Tibial nerve (tissue), 4 donors: ENCODE results near the gene SPNS3. TPM values are rescaled to one million over a fixed set of nuclear protein-coding genes. Genes with fewer than 3 reads are reported as not detected.

Experiments used
- DNase-seq, 2 donors: peaks; one replicate each; pipeline ENCODE4 v3.0.0-alpha.2; 2019; ENCODE audit warnings: low spot score in 2 of 2
- H3K27ac ChIP-seq, 4 donors: fragments of 200-600 bp; sonication (generic) in 3 of 4; one replicate each; pipeline ENCODE4 v1.5.1; 2017 to 2019; ENCODE audit warnings: mild to moderate bottlenecking in 1 of 4
- H3K27me3 ChIP-seq, 2 donors: fragments of 200-600 bp; sonication (generic) in 1 of 2; one replicate each; pipeline versions ENCODE4 v1.5.1 to v1.6.0; 2017 to 2019
- H3K36me3 ChIP-seq, 3 donors: fragments of 200-600 bp; sonication (generic); one replicate each; pipeline ENCODE4 v1.5.1; 2018 to 2019
- H3K4me1 ChIP-seq, 4 donors: fragments of 200-600 bp; sonication (generic) in 3 of 4; one replicate each; pipeline ENCODE4 v1.5.1; 2017 to 2019
- H3K4me3 ChIP-seq, 4 donors: fragments of 200-600 bp; sonication (generic) in 3 of 4; one replicate each; pipeline ENCODE4 v1.5.1; 2017 to 2019; ENCODE audit warnings: mild to moderate bottlenecking in 1 of 4, moderate library complexity in 1 of 4
- H3K9me3 ChIP-seq, 4 donors: fragments of 200-600 bp; sonication (generic) in 3 of 4; one replicate each; pipeline ENCODE4 v1.5.1; 2017 to 2019
- CTCF ChIP-seq, 5 experiments: fragments of 200-600 bp in 3 of 5; fragments of 450-650 bp in 2 of 5; sonication (generic) in 3 of 5; IDR thresholded peaks; one replicate each; pipeline ENCODE4 v1.5.1; 2016 to 2019; ENCODE audit warnings: antibody characterized with exemption in 5 of 5, mild to moderate bottlenecking in 3 of 5, moderate library complexity in 2 of 5
- EP300 ChIP-seq, 2 donors: sonication (generic); formaldehyde crosslinking; IDR thresholded peaks; one replicate each; pipeline ENCODE4 v1.6.1; 2017; ENCODE audit warnings: antibody characterized with exemption in 2 of 2, mild to moderate bottlenecking in 1 of 2
- POLR2A ChIP-seq, 2 donors: fragments of 450-650 bp; IDR thresholded peaks; one replicate each; pipeline ENCODE4 v1.6.1; 2017; ENCODE audit warnings: antibody characterized with exemption in 2 of 2, mild to moderate bottlenecking in 2 of 2, moderate library complexity in 2 of 2
- WGBS, 2 donors: methylation state at CpG; one replicate each; pipeline ENCODE4 v1.1.5; 2018; 5-methylcytosine and 5-hydroxymethylcytosine counted together
- total RNA-seq, 4 donors: library from RNA; depleted of rRNA; stranded (reverse); fragments of >200 nt; gene quantifications; one replicate each; pipeline ENCODE4 v1.1.0, GENCODE V29; 2016

Gene SPNS3
- total RNA-seq, 4 donors from 2014 or later, result 0.44 TPM; not detected in 3

GRCh38 chr17:4412933-4413831 is 20.6 kb upstream of the SPNS3 start:
- Histone ChIP-seq H3K27ac (peak overlapping the region in 2 of 4 donors; percentile 50 to 62), H3K9me3 (no peaks in the 10 kb centered on the region), H3K4me3 (no peak overlapping the region), H3K36me3 (no peaks in the 10 kb centered on the region), H3K27me3 (no peaks in the 10 kb centered on the region), H3K4me1 (peaks cover 0 to 14% (median 0%) of the 10 kb centered on the region in 4 donors)
- peak; percentile 88 to 96 for DNase-seq
- WGBS, 2 donors, result 34 to 37% methylated on average over 26 to 27 of the region's 27 CpGs
- TF ChIP-seq POLR2A (IDR thresholded peaks at IDR 0.05) (no peak), EP300 (IDR thresholded peaks at IDR 0.05) (peak in 1 of 2 donors; percentile 8), CTCF (IDR thresholded peaks at IDR 0.05) (peak; percentile 88 to 97 (median 91))

- H3K36me3 ChIP-seq, result no peaks in the 10 kb centered on the region
- H3K9me3 ChIP-seq, result no peaks in the 10 kb centered on the region
- H3K27ac ChIP-seq, result no peak overlapping the region
- peaks cover 0 to 10% (median 0%) of the 10 kb centered on the region in 4 donors for H3K4me1 ChIP-seq
- TF ChIP-seq POLR2A (IDR thresholded peaks at IDR 0.05), result no peak
- DNase-seq, result no peak
- no peak overlapping the region for H3K4me3 ChIP-seq
- no peaks in the 10 kb centered on the region for H3K27me3 ChIP-seq
- WGBS, 2 donors, result 81 to 89% methylated on average over 2 of the region's 2 CpGs
Observed at GRCh38 chr17:4417129-4417667, 16.5 kb upstream of the SPNS3 start.

- WGBS, 2 donors, result 0 to 10% methylated on average over 7 of the region's 7 CpGs
- peak in 1 of 2 donors; percentile 44 for DNase-seq
Observed at GRCh38 chr17:4420692-4421131, 13.0 kb upstream of the SPNS3 start.

GRCh38 chr17:4422864-4423263 is 10.9 kb upstream of the SPNS3 start:
- Histone ChIP-seq H3K4me1 (no peaks in the 10 kb centered on the region), H3K27me3 (no peaks in the 10 kb centered on the region), H3K9me3 (peaks cover 0 to 6% (median 0%) of the 10 kb centered on the region in 4 donors), H3K27ac (no peak overlapping the region), H3K36me3 (no peaks in the 10 kb centered on the region), H3K4me3 (no peak overlapping the region)
- WGBS, 2 donors, result 49 to 65% methylated on average over 6 of the region's 6 CpGs
- TF ChIP-seq POLR2A (IDR thresholded peaks at IDR 0.05), result no peak
- TF ChIP-seq EP300 (IDR thresholded peaks at IDR 0.05), result no peak
- no peak for TF ChIP-seq CTCF (IDR thresholded peaks at IDR 0.05)
- no peak for DNase-seq

More at GRCh38 chr17:4420692-4421131, 13.0 kb upstream of the SPNS3 start:
- no peaks in the 10 kb centered on the region for H3K4me1 ChIP-seq
- H3K27ac ChIP-seq, result no peak overlapping the region
- no peaks in the 10 kb centered on the region for H3K27me3 ChIP-seq
- peaks cover 0 to 6% (median 0%) of the 10 kb centered on the region in 4 donors for H3K9me3 ChIP-seq
- no peaks in the 10 kb centered on the region for H3K36me3 ChIP-seq
- TF ChIP-seq POLR2A (IDR thresholded peaks at IDR 0.05) (no peak), EP300 (IDR thresholded peaks at IDR 0.05) (peak in 1 of 2 donors; percentile 18), CTCF (IDR thresholded peaks at IDR 0.05) (peak; percentile 62 to 79 (median 76))
- no peak overlapping the region for H3K4me3 ChIP-seq

GRCh38 chr17:4425398-4425797 is 8.3 kb upstream of the SPNS3 start:
- no peaks in the 10 kb centered on the region for H3K27me3 ChIP-seq

More at GRCh38 chr17:4425398-4425797, 8.3 kb upstream of the SPNS3 start:
- DNase-seq, result no peak
- 72 to 85% methylated on average over 10 of the region's 10 CpGs for WGBS, 2 donors
- Histone ChIP-seq H3K4me3 (no peak overlapping the region), H3K27ac (no peak overlapping the region), H3K9me3 (peaks cover 0 to 6% (median 0%) of the 10 kb centered on the region in 4 donors), H3K4me1 (no peaks in the 10 kb centered on the region), H3K36me3 (no peaks in the 10 kb centered on the region)
- TF ChIP-seq CTCF (IDR thresholded peaks at IDR 0.05) (no peak), EP300 (IDR thresholded peaks at IDR 0.05) (no peak), POLR2A (IDR thresholded peaks at IDR 0.05) (no peak)
